DND-41 (cell line): ENCODE measurements around the gene COX7B2.

Experiments used
- ATAC-seq: fragments of 200-7000 bp; cut with Tn5 transposase; 3 replicates; pipeline ENCODE4 v1.9.1; 2021; ENCODE audit warnings: low read depth; ENCODE audit not compliant: insufficient read depth
- DNase-seq: peaks from one replicate; pipeline ENCODE4 v3.0.0-alpha.2; 2020
- H2AFZ ChIP-seq: 2 replicates; pipeline ENCODE4 v1.6.0; 2012; ENCODE audit warnings: low read depth, low read length
- H3K27ac ChIP-seq: 2 replicates; pipeline ENCODE4 v1.5.1; 2012; ENCODE audit warnings: low read length, inconsistent platforms
- H3K27me3 ChIP-seq: fragments of 200-600 bp; sonication (generic); 2 replicates; pipeline ENCODE4 v1.6.0; 2012; ENCODE audit warnings: low read length, mild to moderate bottlenecking, inconsistent platforms; ENCODE audit not compliant: insufficient read depth, poor library complexity
- H3K36me3 ChIP-seq: 2 replicates; pipeline ENCODE4 v1.5.1; 2012; ENCODE audit warnings: low read length, inconsistent platforms; ENCODE audit not compliant: insufficient read depth
- H3K4me1 ChIP-seq: 2 replicates; pipeline ENCODE4 v1.5.1; 2012; ENCODE audit warnings: mild to moderate bottlenecking, low read length; ENCODE audit not compliant: insufficient read depth
- H3K4me2 ChIP-seq: 2 replicates; pipeline ENCODE4 v1.6.0; 2012; ENCODE audit warnings: mild to moderate bottlenecking, moderate library complexity, low read length, inconsistent platforms; ENCODE audit not compliant: insufficient read depth
- H3K4me3 ChIP-seq, 2 experiments: fragments of 200-600 bp in 1 of 2; shearing (Covaris generic) in 1 of 2; 2 replicates each; pipeline ENCODE4 v1.5.1; 2012 to 2016; ENCODE audit warnings: inconsistent platforms in 2 of 2, low read length in 2 of 2, mild to moderate bottlenecking in 2 of 2, low read depth in 1 of 2, moderate library complexity in 1 of 2
- H3K79me2 ChIP-seq: 2 replicates; pipeline ENCODE4 v1.6.0; 2012; ENCODE audit warnings: low read length, inconsistent platforms; ENCODE audit not compliant: insufficient read depth
- H3K9ac ChIP-seq: 2 replicates; pipeline ENCODE4 v1.6.0; 2012; ENCODE audit warnings: low read depth, mild to moderate bottlenecking, inconsistent platforms, low read length, moderate library complexity
- H3K9me3 ChIP-seq: 2 replicates; pipeline ENCODE4 v1.5.1; 2012; ENCODE audit warnings: low read length, moderate library complexity, mild to moderate bottlenecking, inconsistent platforms; ENCODE audit not compliant: insufficient read depth, severe bottlenecking
- H4K20me1 ChIP-seq: 2 replicates; pipeline ENCODE4 v1.6.0; 2012; ENCODE audit warnings: low read length; ENCODE audit not compliant: insufficient read depth
- CTCF ChIP-seq: IDR thresholded peaks from 2 replicates; pipeline ENCODE4 v1.5.1; 2012; ENCODE audit warnings: borderline replicate concordance, low read length, moderate library complexity, mild to moderate bottlenecking; ENCODE audit not compliant: poor library complexity, severe bottlenecking; ENCODE audit errors: extremely low read depth
- EZH2 ChIP-seq: IDR thresholded peaks from 3 replicates; pipeline ENCODE4 v1.6.1; 2012; ENCODE audit warnings: borderline replicate concordance, low read depth, mild to moderate bottlenecking, moderate library complexity, low read length, inconsistent platforms; ENCODE audit not compliant: severe bottlenecking

COX7B2 gene

GRCh38 chr4:46717950-46718349 lies 191.1 kb downstream of the COX7B2 start:
- no peaks in the 10 kb centered on the region for H3K9me3 ChIP-seq
- TF ChIP-seq CTCF, result no peak
- no peak for TF ChIP-seq EZH2
- no peaks in the 10 kb centered on the region for H3K4me1 ChIP-seq
- H3K4me2 ChIP-seq, result no peak overlapping the region
- no peaks in the 10 kb centered on the region for H3K79me2 ChIP-seq
- H3K4me3 ChIP-seq, result no peak overlapping the region
- no peaks in the 10 kb centered on the region for H3K27me3 ChIP-seq
- H3K9ac ChIP-seq, result no peak overlapping the region
- no peak overlapping the region for H3K27ac ChIP-seq
- no peak overlapping the region for H2AFZ ChIP-seq
- ATAC-seq (no peak), DNase-seq (no peak)
- H4K20me1 ChIP-seq, result no peaks in the 10 kb centered on the region
- H3K36me3 ChIP-seq, result no peaks in the 10 kb centered on the region

GRCh38 chr4:46715468-46715867 lies 193.6 kb downstream of the COX7B2 start:
- Histone ChIP-seq H3K4me2 (no peak overlapping the region), H3K36me3 (no peaks in the 10 kb centered on the region), H3K27me3 (no peaks in the 10 kb centered on the region), H3K79me2 (no peaks in the 10 kb centered on the region), H3K4me1 (no peaks in the 10 kb centered on the region), H3K27ac (no peak overlapping the region), H2AFZ (no peak overlapping the region), H4K20me1 (no peaks in the 10 kb centered on the region), H3K4me3 (no peak overlapping the region), H3K9ac (no peak overlapping the region), H3K9me3 (no peaks in the 10 kb centered on the region)
- DNase-seq (no peak), ATAC-seq (no peak)
- no peak for TF ChIP-seq EZH2
- no peak for TF ChIP-seq CTCF

GRCh38 chr4:46698891-46699290 lies 210.2 kb downstream of the COX7B2 start:
- Histone ChIP-seq H2AFZ (no peak overlapping the region), H3K79me2 (no peaks in the 10 kb centered on the region), H4K20me1 (no peaks in the 10 kb centered on the region), H3K27me3 (no peaks in the 10 kb centered on the region), H3K4me2 (no peak overlapping the region), H3K27ac (no peak overlapping the region), H3K4me3 (no peak overlapping the region), H3K36me3 (no peaks in the 10 kb centered on the region), H3K4me1 (no peaks in the 10 kb centered on the region), H3K9ac (no peak overlapping the region), H3K9me3 (no peaks in the 10 kb centered on the region)
- TF ChIP-seq EZH2 (no peak), CTCF (no peak)
- ATAC-seq (no peak), DNase-seq (no peak)
